Breast epithelium (tissue), 3 donors: Measurements from ENCODE around the gene SBK1.

Experiments
- CTCF ChIP-seq, 3 donors: fragments of 450-650 bp; IDR thresholded peaks; one replicate each; pipeline ENCODE4 v1.5.1; 2016 to 2017; ENCODE audit warnings: antibody characterized with exemption in 3 of 3, mild to moderate bottlenecking in 3 of 3, moderate library complexity in 3 of 3
- POLR2A ChIP-seq: fragments of 450-650 bp; IDR thresholded peaks from one replicate; pipeline ENCODE4 v1.6.1; 2016; ENCODE audit warnings: antibody characterized with exemption, mild to moderate bottlenecking, moderate library complexity
- POLR2AphosphoS5 ChIP-seq, 3 donors: sonication (generic); formaldehyde crosslinking; IDR thresholded peaks; one replicate each; pipeline ENCODE4 v1.6.1; 2017; ENCODE audit warnings: antibody characterized with exemption in 3 of 3

GRCh38 chr16:28264656-28265055, 27.7 kb upstream of the SBK1 start:
- TF ChIP-seq POLR2A (no peak), POLR2AphosphoS5 (IDR thresholded peaks at IDR 0.05) (no peak), CTCF (IDR thresholded peaks at IDR 0.05) (no peak)
